Cardiac muscle cell (in vitro differentiated cells and primary cell): ENCODE data around the gene AP1S3. TPM values are rescaled to one million over a fixed set of nuclear protein-coding genes. Genes with fewer than 3 reads are reported as not detected.

Source experiments
- DNase-seq, 2 donors: peaks; one replicate each; pipeline versions ENCODE4 v3.0.0 to v3.0.0-alpha.2; 2010 to 2017; ENCODE audit warnings: low read depth in 1 of 2, low spot score in 1 of 2
- H3K27ac ChIP-seq: fragments of 200-600 bp; sonication (generic); 2 replicates; pipeline ENCODE4 v1.5.1; 2016
- H3K27me3 ChIP-seq: fragments of 200-600 bp; sonication (generic); 2 replicates; pipeline ENCODE4 v1.6.0; 2016; ENCODE audit warnings: control low read depth
- H3K36me3 ChIP-seq: fragments of 200-600 bp; sonication (generic); 2 replicates; pipeline ENCODE4 v1.5.1; 2016; ENCODE audit warnings: control low read depth
- H3K4me1 ChIP-seq: fragments of 200-600 bp; sonication (generic); 2 replicates; pipeline ENCODE4 v1.8.1; 2017; ENCODE audit warnings: low read depth, mild to moderate bottlenecking, mixed run types
- H3K4me3 ChIP-seq: fragments of 200-600 bp; sonication (generic); 2 replicates; pipeline ENCODE4 v1.5.1; 2016; ENCODE audit warnings: mild to moderate bottlenecking
- H3K9me3 ChIP-seq: fragments of 200-600 bp; sonication (generic); 2 replicates; pipeline ENCODE4 v1.5.1; 2017; ENCODE audit warnings: low read depth, mild to moderate bottlenecking, control low read depth
- CTCF ChIP-seq: IDR thresholded peaks from 2 replicates; pipeline ENCODE4 v1.5.1; 2012; ENCODE audit warnings: low read depth, mild to moderate bottlenecking, low read length
- polyA plus RNA-seq: library from polyadenylated mRNA; unstranded; fragments of >200 nt; fragmentation: Nextera tagmentation; extraction: Ambion mirVana; gene quantifications from 2 replicates; pipeline ENCODE4 v1.2.1, GENCODE V29; 2016
- total RNA-seq: library from RNA; depleted of rRNA; stranded (reverse); fragments of >200 nt; gene quantifications from 2 replicates; pipeline ENCODE4 v1.2.3, GENCODE V29; 2016

Gene AP1S3
- total and polyA plus RNA-seq, 2 experiments from 2014 or later = 1.6 TPM; not detected in 1

DNA sequence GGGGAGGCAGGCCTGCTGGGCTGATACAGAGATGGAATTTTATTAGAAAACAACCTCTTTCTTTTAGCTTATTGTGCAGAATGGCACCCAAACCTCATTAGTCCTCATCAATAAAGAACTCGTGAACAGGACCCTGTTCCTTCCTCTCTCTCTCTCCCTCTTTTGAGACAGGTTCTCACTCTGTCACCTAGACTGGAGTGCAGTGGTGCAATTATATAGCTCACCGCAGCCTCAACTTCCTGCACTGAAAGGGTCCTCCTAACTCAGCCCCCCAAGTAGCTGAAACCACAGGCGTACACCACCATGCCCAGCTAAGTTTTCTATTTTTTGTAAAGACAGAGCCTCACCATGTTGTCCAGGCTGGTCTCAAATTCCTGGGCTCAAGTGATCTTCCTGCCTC, 21.7 kb upstream of the AP1S3 start:
- TF ChIP-seq CTCF = no peak
- H3K27ac ChIP-seq = no peak overlapping the region
- H3K4me1 ChIP-seq = no peaks in the 10 kb centered on the region
- no peaks in the 10 kb centered on the region for H3K9me3 ChIP-seq
- DNase-seq = no peak
- no peaks in the 10 kb centered on the region for H3K36me3 ChIP-seq
- H3K27me3 ChIP-seq = no peaks in the 10 kb centered on the region
- no peak overlapping the region for H3K4me3 ChIP-seq

- no peaks in the 10 kb centered on the region for H3K36me3 ChIP-seq
- no peaks in the 10 kb centered on the region for H3K9me3 ChIP-seq
- DNase-seq = peak in 1 of 2 donors; percentile 8
- TF ChIP-seq CTCF = no peak
- no peaks in the 10 kb centered on the region for H3K4me1 ChIP-seq
- no peak overlapping the region for H3K4me3 ChIP-seq
- no peaks in the 10 kb centered on the region for H3K27me3 ChIP-seq
- H3K27ac ChIP-seq = no peak overlapping the region
Measured at GRCh38 chr2:223856584-223856983, 19.2 kb upstream of the AP1S3 start.

DNA sequence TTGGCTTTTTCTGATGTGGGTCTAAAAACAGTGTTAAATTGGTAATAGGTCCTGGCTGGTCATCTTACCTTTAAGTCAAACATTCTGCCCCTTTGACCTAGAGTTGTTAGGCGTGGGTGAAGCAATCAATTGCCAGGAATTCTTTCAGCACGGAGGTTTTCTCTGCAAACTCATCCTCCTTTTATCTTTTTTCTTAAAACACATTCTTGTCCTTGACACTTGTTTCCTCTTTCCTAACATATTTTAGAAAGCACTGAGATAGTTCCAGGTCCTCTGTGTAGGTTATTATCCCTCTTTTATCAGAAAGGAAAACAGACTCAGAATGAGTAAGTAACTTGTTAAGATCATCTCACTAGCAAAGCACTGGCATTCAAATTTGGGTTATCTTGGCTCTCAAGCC, 18.6 kb upstream of the AP1S3 start:
- Histone ChIP-seq H3K27me3 (no peaks in the 10 kb centered on the region), H3K4me1 (no peaks in the 10 kb centered on the region), H3K4me3 (no peak overlapping the region), H3K27ac (no peak overlapping the region), H3K9me3 (no peaks in the 10 kb centered on the region), H3K36me3 (no peaks in the 10 kb centered on the region)
- TF ChIP-seq CTCF = no peak
- DNase-seq = peak in 1 of 2 donors; percentile 33

GRCh38 chr2:223855426-223855825, 18.0 kb upstream of the AP1S3 start:
- peak in 1 of 2 donors; percentile 43 for DNase-seq
- Histone ChIP-seq H3K4me1 (no peaks in the 10 kb centered on the region), H3K36me3 (no peaks in the 10 kb centered on the region), H3K27me3 (no peaks in the 10 kb centered on the region), H3K27ac (no peak overlapping the region), H3K9me3 (no peaks in the 10 kb centered on the region), H3K4me3 (no peak overlapping the region)
- no peak for TF ChIP-seq CTCF

DNA sequence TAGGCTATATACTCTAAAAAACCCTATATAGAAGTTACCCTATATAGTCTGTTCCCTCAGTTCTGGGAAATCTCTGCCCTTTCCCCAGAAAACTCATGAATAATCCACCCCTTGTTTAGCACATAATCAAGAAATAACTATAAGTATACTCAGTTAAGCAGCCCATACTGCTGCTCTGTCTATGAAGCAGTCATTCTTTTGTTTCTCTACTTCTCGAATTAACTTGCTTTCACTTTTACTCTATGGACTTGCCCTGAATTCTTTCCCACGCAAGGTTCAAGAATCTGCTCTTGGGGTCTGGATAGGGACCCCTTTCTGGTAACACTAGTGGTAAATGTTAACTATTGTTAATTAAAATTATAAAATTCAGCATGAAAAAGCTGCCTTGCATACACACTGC, 17.4 kb upstream of the AP1S3 start:
- TF ChIP-seq CTCF = no peak
- Histone ChIP-seq H3K27ac (no peak overlapping the region), H3K36me3 (no peaks in the 10 kb centered on the region), H3K4me1 (no peaks in the 10 kb centered on the region), H3K9me3 (no peaks in the 10 kb centered on the region), H3K4me3 (no peak overlapping the region), H3K27me3 (no peaks in the 10 kb centered on the region)
- DNase-seq = no peak

- Histone ChIP-seq H3K27me3 (no peaks in the 10 kb centered on the region), H3K36me3 (no peaks in the 10 kb centered on the region), H3K27ac (no peak overlapping the region), H3K4me3 (no peak overlapping the region), H3K4me1 (no peaks in the 10 kb centered on the region), H3K9me3 (no peaks in the 10 kb centered on the region)
- TF ChIP-seq CTCF = no peak
- no peak for DNase-seq
Measured at GRCh38 chr2:223853425-223853837, 16.0 kb upstream of the AP1S3 start.
